Choroid plexus epithelial cell (primary cell): ENCODE data around the gene MYH2.

Experiments
- DNase-seq: peaks from one replicate; pipeline ENCODE4 v3.0.0-alpha.2; 2010; ENCODE audit warnings: low read depth
- H3K4me3 ChIP-seq: 2 replicates; pipeline ENCODE4 v1.5.1; 2011; ENCODE audit warnings: low read depth, mild to moderate bottlenecking, control low read depth, low read length, moderate library complexity
- TF ChIP-seq, protein P1 (sequence below): conservative IDR thresholded peaks from 2 replicates; pipeline ENCODE4 v1.5.1; 2011; ENCODE audit warnings: low read depth, mild to moderate bottlenecking, control low read depth, inconsistent platforms, low read length, moderate library complexity

The MYH2 gene

DNA sequence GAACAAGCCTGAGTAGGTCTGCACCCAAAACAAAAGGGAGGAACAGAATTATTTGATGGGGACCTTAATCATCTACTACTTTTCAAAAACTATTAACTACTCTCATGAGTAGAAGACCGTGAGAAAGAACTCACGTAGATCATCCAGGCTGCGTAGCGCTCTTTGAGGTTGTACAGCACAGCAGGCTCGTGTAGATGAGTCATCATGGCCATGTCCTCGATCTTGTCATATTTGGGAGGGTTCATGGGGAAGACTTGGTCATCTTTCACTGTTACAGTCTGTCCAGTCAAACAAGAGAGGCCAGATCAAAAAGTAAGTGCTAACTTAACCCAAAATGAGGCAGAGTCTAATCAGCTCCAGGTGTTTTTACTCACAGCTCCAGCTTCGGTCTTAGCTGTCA lies 33.4 kb downstream of the MYH2 start:
- TF ChIP-seq, protein P1, sequence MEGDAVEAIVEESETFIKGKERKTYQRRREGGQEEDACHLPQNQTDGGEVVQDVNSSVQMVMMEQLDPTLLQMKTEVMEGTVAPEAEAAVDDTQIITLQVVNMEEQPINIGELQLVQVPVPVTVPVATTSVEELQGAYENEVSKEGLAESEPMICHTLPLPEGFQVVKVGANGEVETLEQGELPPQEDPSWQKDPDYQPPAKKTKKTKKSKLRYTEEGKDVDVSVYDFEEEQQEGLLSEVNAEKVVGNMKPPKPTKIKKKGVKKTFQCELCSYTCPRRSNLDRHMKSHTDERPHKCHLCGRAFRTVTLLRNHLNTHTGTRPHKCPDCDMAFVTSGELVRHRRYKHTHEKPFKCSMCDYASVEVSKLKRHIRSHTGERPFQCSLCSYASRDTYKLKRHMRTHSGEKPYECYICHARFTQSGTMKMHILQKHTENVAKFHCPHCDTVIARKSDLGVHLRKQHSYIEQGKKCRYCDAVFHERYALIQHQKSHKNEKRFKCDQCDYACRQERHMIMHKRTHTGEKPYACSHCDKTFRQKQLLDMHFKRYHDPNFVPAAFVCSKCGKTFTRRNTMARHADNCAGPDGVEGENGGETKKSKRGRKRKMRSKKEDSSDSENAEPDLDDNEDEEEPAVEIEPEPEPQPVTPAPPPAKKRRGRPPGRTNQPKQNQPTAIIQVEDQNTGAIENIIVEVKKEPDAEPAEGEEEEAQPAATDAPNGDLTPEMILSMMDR: no peak
- no peak for DNase-seq
- no peak overlapping the region for H3K4me3 ChIP-seq

DNA sequence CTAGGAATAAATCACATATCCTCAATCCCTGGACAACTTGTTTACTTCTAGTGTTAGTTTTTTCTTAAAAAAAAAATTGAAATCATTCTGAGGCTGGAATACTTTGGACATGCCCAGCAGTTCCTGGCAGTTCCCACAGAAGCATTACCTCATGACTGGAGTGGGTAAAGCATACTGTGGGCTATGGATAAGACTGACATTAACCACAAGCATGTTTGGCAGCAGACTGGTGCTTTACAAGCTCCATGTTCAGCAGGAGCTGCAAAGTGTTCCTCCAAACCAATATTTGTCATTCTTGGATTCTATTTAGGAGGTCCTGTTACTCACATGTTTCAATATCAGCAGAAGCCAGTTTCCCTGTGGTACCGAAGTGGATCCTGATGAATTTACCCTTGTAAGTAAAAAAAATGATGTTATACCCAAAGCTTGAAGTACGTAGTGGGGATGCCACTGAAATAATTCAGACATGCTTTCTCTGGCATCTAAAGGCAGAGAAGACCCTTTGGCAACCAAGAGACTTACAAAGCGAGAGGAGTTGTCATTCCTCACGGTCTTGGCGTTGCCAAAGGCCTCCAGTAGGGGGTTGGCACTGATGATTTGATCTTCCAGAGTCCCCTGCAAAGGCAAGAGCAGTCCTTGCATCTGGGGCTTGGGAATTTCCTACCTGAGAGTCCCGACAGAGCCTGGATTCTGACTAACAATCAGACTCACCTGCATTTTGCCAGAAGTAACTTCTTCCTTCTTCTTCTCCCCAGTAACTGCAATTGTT lies 36.0 kb downstream of the MYH2 start:
- TF ChIP-seq, protein P1: no peak
- DNase-seq: no peak
- H3K4me3 ChIP-seq: no peak overlapping the region

DNA sequence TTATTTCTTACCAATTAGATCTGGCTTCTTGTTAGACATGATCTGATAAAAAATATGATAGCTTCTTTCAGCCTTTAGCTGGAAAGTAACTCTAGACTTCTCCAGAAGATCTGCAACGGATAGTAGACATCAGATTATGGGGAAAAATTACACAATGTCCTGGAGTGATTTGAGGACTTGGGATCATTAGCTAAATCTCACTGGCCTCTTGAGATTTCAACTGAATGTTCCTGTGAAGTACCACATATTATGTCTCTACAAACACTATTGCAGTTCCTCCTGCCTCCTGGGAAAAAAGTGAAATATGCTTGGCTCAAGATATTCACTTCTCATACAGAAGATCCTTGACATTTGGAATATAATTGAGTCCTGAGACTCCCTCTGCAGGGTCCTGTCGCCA lies 36.6 kb downstream of the MYH2 start:
- H3K4me3 ChIP-seq: no peak overlapping the region
- no peak for DNase-seq
- TF ChIP-seq, protein P1: no peak

DNA sequence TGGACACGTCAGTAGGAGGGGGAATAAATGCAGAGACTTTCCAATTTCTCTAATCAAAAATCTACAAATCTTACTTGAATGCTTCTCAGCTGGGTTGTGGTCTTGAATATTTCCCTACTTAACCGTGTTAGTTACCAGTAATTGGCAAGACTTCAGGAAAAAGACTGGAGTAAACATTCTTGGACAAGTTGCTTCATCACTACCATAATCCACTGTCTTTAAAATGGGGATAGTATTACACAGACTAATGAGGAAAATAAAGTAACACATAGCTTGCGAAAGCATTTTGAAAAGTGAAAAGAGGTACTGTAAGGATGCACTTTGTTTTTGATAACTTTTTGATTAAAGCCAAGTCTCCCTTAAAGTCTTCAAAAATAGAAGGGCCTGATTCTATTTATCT lies 49.5 kb downstream of the MYH2 start:
- no peak for DNase-seq
- TF ChIP-seq, protein P1: no peak
- no peak overlapping the region for H3K4me3 ChIP-seq

DNA sequence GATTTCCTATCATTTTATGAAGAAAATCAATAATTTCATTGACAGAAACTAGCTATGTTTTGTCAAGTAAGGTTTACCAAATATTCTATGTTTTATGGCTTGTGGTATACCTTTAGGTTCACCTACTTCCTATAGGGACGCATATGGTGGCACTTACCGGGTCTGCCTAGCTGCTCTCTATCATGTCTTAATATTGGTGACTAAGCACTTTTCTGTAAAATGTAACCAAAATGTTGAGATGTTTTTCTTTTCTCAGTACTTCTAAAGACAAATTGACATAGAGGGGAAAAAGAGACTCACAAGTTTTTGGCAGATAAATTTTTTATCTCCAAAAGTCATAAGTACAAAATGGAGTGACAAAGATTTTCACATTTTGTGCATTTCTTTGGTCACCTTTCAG lies 57.5 kb downstream of the MYH2 start:
- DNase-seq: no peak
- H3K4me3 ChIP-seq: no peak overlapping the region
- TF ChIP-seq, protein P1: no peak

DNA sequence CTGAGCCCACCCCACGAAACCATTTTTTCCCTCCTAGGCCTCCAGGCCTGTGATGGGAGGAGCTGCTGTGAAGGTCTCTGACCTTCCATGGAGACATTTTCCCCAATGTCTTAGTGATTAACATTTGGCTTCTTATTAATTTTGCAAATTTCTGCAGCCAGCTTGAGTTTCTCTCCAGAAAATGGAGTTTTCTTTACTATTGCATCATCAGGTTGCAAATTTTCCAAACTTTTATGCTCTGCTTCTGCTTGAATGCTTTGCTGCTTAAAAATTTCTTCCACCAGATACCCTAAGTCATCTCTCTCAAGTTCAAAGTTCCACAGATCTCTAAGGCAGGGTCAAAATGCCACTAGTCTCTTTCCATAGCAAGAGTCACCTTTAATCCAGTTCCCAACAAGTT lies 67.2 kb downstream of the MYH2 start:
- no peak overlapping the region for H3K4me3 ChIP-seq
- DNase-seq: no peak
- TF ChIP-seq, protein P1: no peak

DNA sequence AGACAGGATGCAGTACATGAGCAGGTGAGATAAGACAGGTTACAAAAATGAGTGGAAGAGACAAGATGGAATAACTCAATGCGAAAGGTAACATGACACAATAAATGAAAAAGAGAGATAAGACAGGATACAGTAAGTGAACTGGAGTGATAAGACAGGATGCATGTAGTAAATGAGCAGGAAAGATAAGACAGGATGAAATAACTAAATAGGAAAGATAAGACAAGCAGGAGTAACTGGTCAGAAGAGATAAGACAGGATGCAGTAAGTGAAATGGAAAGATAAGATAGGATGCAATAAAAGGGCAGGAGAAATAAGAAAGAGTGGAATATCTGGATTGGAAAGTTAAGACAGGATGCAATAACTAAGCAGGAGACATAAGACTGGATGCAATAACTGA lies 71.8 kb downstream of the MYH2 start:
- TF ChIP-seq, protein P1: no peak
- no peak overlapping the region for H3K4me3 ChIP-seq
- no peak for DNase-seq
